Ishikawa (cell line): Measurements from ENCODE around the gene PLXNA2.

Source experiments
- CEBPB ChIP-seq: IDR thresholded peaks from 2 replicates; pipeline ENCODE4 v1.6.1; 2012
- CREB1 ChIP-seq: IDR thresholded peaks from 2 replicates; pipeline ENCODE4 v1.6.1; 2012; ENCODE audit warnings: low read depth
- EGR1 ChIP-seq: IDR thresholded peaks from 2 replicates; pipeline ENCODE4 v1.6.1; 2012
- EP300 ChIP-seq: IDR thresholded peaks from 2 replicates; pipeline ENCODE4 v1.6.1; 2012; ENCODE audit warnings: borderline replicate concordance
- FOXM1 ChIP-seq: IDR thresholded peaks from 2 replicates; pipeline ENCODE4 v1.6.1; 2012; ENCODE audit warnings: low read depth, borderline replicate concordance
- NFIC ChIP-seq: IDR thresholded peaks from 2 replicates; pipeline ENCODE4 v1.6.1; 2012
- RAD21 ChIP-seq: IDR thresholded peaks from 2 replicates; pipeline ENCODE4 v1.6.1; 2012; ENCODE audit warnings: low read depth
- TAF1 ChIP-seq: IDR thresholded peaks from 2 replicates; pipeline ENCODE4 v1.6.1; 2012; ENCODE audit warnings: low read depth, mild to moderate bottlenecking
- TCF12 ChIP-seq: IDR thresholded peaks from 2 replicates; pipeline ENCODE4 v1.6.1; 2012; ENCODE audit warnings: low read depth
- TEAD4 ChIP-seq: IDR thresholded peaks from 2 replicates; pipeline ENCODE4 v1.6.1; 2012
- YY1 ChIP-seq: IDR thresholded peaks from 2 replicates; pipeline ENCODE4 v1.6.1; 2012; ENCODE audit warnings: low read depth
- ZBTB7A ChIP-seq: IDR thresholded peaks from 2 replicates; pipeline ENCODE4 v1.6.1; 2012; ENCODE audit warnings: low read depth
- TF ChIP-seq, protein P1 (sequence below): IDR thresholded peaks from 2 replicates; pipeline ENCODE4 v1.6.1; 2012
- TF ChIP-seq, protein P2 (sequence below): IDR thresholded peaks from 2 replicates; pipeline ENCODE4 v1.6.1; 2012
- TF ChIP-seq, protein P3 (sequence below): IDR thresholded peaks from 2 replicates; pipeline ENCODE4 v1.6.1; 2012; ENCODE audit warnings: low read depth, mild to moderate bottlenecking

PLXNA2 gene

DNA sequence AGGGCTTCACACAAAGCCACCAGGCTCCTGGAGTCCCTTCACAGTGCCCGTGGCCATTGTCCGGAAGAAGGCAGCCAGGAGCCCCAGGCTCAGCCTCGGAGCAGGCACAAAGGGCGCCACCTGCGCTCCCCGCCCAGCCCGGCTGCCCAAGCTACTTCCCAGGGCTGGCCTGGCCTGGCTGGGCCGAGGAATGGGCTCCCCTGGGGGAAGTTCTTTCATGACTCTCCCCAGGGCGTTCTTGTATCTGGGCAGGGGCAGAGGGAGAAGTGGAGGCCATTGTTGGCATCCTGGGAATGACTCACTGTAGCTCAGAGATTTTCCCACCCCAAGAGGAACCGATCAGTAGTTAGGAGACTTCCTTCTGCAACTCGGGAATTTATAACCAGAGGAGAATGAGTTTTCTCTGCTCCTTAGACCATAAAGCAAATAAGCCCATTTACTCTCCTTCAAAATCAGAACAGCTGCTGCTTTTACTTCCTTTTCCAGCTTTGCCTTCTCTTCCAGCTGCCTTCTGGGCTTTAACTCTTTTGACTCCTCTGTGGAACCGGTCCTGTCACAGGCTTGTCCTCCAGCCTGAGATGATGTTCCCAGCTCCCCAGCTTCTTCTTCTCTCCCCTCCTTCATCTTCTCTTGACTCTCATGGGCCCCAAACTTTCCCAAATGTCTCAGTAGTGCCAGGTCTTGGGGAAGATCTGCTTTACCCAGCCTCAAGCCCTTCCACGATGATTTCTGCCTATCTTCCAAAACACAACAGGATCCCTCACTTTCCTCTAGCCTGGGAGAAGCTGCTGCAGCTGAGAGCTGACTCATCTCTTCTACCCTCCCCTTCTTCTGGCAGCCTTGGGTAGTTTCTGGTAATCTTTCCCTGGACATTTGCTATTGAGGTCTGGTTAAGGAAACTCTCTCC is 214.6 kb downstream of the PLXNA2 start:
- TF ChIP-seq CEBPB (no peak), EGR1 (no peak), TCF12 (no peak), YY1 (no peak), TAF1 (no peak), ZBTB7A (no peak), FOXM1 (no peak), RAD21 (no peak), NFIC (no peak), EP300 (no peak), CREB1 (no peak), TEAD4 (no peak)
- TF ChIP-seq, protein P1, sequence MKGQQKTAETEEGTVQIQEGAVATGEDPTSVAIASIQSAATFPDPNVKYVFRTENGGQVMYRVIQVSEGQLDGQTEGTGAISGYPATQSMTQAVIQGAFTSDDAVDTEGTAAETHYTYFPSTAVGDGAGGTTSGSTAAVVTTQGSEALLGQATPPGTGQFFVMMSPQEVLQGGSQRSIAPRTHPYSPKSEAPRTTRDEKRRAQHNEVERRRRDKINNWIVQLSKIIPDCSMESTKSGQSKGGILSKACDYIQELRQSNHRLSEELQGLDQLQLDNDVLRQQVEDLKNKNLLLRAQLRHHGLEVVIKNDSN = no peak
- TF ChIP-seq, protein P2, sequence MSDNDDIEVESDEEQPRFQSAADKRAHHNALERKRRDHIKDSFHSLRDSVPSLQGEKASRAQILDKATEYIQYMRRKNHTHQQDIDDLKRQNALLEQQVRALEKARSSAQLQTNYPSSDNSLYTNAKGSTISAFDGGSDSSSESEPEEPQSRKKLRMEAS = no peak
- TF ChIP-seq, protein P3, sequence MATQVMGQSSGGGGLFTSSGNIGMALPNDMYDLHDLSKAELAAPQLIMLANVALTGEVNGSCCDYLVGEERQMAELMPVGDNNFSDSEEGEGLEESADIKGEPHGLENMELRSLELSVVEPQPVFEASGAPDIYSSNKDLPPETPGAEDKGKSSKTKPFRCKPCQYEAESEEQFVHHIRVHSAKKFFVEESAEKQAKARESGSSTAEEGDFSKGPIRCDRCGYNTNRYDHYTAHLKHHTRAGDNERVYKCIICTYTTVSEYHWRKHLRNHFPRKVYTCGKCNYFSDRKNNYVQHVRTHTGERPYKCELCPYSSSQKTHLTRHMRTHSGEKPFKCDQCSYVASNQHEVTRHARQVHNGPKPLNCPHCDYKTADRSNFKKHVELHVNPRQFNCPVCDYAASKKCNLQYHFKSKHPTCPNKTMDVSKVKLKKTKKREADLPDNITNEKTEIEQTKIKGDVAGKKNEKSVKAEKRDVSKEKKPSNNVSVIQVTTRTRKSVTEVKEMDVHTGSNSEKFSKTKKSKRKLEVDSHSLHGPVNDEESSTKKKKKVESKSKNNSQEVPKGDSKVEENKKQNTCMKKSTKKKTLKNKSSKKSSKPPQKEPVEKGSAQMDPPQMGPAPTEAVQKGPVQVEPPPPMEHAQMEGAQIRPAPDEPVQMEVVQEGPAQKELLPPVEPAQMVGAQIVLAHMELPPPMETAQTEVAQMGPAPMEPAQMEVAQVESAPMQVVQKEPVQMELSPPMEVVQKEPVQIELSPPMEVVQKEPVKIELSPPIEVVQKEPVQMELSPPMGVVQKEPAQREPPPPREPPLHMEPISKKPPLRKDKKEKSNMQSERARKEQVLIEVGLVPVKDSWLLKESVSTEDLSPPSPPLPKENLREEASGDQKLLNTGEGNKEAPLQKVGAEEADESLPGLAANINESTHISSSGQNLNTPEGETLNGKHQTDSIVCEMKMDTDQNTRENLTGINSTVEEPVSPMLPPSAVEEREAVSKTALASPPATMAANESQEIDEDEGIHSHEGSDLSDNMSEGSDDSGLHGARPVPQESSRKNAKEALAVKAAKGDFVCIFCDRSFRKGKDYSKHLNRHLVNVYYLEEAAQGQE = no peak

GRCh38 chr1:208028526-208028925 is 215.7 kb downstream of the PLXNA2 start:
- no peak for TF ChIP-seq EP300
- TF ChIP-seq TCF12 = no peak
- TF ChIP-seq YY1 = no peak
- no peak for TF ChIP-seq RAD21
- no peak for TF ChIP-seq CREB1
- no peak for TF ChIP-seq TEAD4
- no peak for TF ChIP-seq CEBPB
- TF ChIP-seq ZBTB7A = no peak
- TF ChIP-seq, protein P3 = no peak
- TF ChIP-seq, protein P2 = no peak
- no peak for TF ChIP-seq NFIC
- no peak for TF ChIP-seq FOXM1

- TF ChIP-seq TCF12 (no peak), NFIC (no peak), YY1 (no peak), EP300 (no peak), EGR1 (no peak), FOXM1 (no peak), TAF1 (no peak), ZBTB7A (no peak), RAD21 (no peak), TEAD4 (no peak), CEBPB (no peak)
- TF ChIP-seq, protein P3 = no peak
- TF ChIP-seq, protein P1 = no peak
- TF ChIP-seq, protein P2 = no peak
Observed at GRCh38 chr1:208027861-208028260, 216.3 kb downstream of the PLXNA2 start.
